GM21723 (cell line): ENCODE measurements around the gene PTPRK.

Source experiments
- ATAC-seq: cut with Tn5 transposase; IDR thresholded peaks from one replicate; pipeline ENCODE4 v1.9.1; 2021; ENCODE audit warnings: mild to moderate bottlenecking, moderate library complexity; ENCODE audit not compliant: unreplicated experiment

The PTPRK gene

DNA sequence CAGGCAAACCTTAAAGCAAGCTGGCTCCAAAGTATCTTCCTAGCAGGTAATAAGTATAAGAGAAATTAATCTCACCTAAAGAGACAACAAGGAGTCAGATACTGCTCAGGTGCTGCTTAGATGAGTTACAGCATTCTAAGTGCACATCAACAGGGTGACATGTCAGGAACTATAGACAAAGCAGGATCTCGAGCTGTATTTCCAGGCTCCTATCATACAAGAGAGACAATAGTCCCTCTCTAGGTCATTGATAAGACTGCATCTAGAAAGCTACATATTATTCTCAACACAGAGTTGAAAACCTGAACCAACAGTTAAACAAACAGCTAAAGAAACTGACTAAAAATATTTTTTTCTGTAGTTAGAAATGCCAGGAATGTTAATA is 3.9 kb downstream of the PTPRK start:
- ATAC-seq = no peak

DNA sequence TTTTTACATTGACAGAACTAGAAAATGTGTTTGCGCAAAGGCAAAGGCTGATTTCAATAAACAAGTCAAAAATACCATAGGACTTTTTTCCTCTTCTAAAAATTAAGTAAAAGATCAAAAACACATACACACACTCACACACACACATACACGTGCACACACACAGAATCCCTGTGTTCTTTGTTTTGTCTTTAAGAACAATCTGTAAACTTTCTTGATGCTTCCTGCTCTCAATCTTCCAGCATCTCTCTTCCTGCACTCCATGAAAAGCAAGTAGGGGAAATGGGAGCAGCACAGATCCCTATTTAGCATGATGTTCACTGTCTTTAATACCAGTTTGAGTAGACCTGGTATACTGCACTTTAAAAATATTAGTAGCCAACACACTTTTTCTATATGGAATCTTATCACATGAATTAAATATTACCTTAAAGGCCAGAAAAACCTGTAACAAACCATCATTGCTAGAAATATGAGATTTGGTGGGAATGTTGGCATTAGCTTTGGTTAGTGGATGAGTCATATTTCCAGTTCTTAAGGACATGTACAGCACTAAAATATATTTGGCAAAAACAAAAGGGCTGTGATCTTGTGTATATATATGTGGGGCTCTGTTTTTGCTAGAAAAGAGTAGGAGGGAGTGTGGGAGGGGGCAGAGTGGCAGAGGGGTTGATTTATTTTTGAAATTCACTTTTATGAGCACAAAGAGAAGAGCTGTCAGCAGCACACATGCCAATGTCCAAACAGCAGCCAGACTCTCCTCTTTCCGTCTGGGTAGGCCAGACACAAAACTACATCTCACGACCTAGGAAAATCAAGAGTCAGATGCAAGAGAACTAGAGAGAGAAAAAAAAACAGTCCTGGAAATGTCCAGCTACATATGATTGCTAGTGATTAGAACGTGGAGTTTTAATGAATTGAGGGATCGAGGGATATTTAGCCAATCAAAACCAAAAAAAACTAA is 4.6 kb downstream of the PTPRK start:
- ATAC-seq = no peak

GRCh38 chr6:128513878-128514277 is 6.5 kb downstream of the PTPRK start:
- no peak for ATAC-seq

GRCh38 chr6:128512296-128512695 is 8.1 kb downstream of the PTPRK start:
- no peak for ATAC-seq

- ATAC-seq = no peak
These were observed 8.9 kb downstream of the PTPRK start for GRCh38 chr6:128511506-128511905.

DNA sequence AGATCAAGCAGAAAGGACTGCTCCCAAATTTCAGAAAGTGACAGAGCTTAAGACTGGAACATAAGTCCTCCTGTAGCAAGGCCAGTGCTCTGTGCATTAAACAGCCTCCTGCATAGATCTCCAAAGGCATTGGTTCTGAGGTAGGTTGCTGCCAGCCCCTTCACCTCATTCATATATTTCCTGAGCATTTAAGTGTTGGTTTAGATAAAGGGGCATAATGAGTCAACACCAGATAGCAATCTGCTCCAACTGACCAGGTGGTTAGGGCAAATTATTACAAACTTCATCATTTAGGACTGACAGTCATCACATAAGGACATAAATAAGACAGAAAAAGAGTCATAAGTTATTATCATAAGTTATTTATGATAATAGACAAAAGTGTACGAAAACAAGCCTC is 10.7 kb downstream of the PTPRK start:
- ATAC-seq = no peak

DNA sequence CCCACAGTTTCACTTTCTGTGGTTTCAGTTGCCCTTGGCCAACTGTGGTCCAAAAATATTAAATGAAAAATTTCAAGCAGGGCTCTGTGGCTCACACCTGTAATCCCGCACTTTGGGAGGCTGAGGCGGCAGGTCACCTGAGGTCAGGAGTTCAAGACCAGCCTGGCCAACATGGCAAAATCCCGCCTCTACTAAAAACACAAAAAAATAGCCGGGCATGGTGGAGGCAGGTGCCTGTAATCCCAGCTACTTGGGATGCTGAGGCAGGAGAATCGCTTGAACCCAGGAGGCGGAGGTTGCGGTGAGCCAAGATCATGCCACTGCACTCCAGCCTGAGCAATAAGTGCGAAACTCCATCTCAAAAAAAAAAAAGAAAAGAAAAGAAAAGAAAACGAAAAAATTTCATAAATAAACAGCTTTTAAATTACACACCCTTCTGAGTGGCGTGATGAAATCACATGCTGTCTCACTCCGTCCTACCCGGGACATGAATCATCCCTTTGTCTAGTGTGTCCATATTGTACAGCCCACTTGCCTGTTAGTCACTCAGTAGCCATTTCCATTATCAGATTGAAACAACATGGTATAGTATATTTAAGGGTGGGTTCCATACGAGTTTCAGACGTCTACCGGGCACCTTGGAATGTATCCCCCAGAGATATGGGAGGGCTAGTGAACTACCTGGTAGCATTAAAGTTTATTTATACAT is 11.7 kb downstream of the PTPRK start:
- ATAC-seq = no peak

DNA sequence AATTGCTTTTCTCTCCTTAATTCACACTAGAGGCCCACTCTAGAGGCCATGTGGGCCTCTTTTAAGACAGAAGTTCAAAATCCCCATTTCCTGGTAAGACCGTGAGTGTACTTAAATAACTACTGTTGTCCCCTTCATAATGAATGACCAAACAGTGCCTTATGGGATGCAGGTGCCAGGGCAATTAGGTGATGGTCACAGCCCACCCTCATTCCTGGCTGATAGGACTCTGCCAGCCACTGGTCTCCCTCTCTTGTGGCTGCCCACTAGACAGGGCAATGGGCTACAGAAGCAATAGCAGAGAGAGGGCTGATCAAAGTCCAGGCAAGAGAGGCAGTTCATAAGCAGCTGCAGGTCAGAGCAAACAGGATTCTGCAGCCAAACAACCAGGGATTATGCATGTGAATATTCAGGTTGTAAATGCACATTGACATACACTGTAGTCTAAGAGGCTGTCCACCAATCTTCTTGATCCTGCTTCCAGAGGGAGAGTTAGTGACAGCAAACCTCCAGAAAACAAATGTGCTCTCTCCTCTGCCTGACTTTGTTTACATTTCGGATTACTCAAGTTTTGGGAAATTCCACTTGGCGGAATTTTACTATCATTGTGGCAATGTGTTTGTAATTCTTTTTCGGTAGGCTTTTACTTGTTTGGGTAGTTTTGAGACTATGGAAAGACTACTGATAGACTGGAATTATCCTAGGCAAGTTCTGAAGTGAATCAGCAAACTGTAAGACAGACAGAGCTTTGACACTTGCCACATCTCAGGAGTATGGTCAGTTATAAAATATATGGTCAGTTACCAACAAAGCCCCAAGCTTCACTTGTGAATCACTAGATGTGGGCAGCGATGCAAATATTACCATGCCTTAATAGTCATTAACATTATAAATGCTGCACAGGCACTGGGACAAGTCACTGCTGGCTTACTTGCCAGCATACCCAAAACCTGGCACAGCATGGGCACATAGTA is 12.8 kb downstream of the PTPRK start:
- ATAC-seq = no peak

DNA sequence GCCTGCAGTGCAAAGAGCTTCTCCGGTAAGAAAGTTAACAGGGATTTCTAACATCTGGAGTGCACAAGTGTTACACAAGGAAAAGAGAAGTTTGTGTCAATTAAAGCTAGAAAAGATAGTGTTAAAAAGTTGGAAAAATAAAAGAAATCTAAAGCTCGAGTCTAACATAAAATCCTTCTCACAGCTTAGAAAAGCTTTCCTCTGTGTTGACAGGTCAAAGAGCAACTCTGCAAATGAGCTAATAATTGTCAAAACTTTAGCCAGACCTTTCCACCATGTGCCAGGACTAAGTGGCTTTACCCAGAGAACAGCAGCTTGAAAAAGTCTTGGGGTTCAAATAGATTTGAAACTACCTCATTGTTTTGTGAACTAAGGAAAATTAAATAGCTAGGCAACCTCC is 14.8 kb downstream of the PTPRK start:
- ATAC-seq = no peak

DNA sequence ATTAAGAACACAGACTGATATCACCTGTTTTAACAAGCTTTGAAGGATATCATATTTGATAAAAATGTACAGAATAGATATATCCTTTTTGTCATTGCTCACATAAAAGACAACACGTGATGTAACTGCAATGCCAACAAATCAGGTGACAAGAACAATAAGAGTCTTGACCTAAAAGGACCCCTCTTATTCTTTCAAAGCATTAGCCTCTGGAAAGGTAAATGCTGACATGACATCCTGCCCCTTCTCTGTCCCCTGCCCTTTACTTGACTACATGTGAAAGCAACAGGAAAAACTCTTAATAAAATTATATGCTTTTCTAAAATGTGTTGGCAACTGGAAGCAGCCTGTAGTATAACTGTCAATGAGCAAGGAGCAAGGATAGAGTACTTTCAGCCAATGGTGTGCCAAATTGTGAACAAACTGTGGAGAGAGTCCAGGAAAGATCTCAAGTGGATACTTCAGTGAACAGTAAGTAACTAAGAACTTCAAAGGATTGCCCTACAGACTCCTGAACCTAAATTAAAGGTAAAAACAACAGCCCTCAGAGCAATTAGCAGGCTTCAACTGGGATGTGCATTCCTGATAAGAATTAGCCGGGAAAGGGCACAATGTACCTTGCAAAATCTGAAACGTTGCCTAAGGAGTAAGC is 16.3 kb downstream of the PTPRK start:
- no peak for ATAC-seq

GRCh38 chr6:128500749-128501600 is 19.4 kb downstream of the PTPRK start:
- ATAC-seq = no peak

GRCh38 chr6:128500014-128500413 is 20.4 kb downstream of the PTPRK start:
- no peak for ATAC-seq

DNA sequence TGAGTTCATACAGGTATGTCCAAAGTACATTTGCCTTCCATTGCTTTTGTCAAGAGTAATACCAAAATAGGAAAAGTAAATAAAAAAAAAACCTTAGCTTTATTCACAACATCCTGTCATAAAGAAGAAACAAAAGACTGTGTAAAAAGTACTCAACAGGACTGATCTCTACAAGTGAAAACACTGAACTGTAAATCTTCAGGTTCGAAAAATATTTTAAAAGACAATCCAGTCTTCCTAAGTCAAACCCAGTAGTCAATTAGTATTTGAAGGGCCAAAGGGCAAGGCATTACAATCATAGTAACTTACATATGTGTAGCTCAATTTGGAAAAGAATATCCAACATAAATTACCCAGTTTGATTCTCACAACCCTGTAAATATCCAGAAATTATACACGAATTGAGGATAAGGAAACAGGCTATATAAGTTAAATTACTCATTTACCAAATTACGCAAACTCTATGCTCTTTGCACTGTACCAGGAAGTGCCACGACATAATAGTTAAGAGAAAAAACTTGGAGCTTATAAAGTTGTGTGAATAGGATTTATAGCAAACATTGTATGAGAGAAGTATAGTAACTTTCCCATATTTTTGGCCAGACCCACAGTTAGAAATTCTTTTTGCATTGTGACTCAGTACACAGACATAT is 21.2 kb downstream of the PTPRK start:
- ATAC-seq = no peak

- no peak for ATAC-seq
These were observed 22.2 kb downstream of the PTPRK start for GRCh38 chr6:128498234-128498633.

DNA sequence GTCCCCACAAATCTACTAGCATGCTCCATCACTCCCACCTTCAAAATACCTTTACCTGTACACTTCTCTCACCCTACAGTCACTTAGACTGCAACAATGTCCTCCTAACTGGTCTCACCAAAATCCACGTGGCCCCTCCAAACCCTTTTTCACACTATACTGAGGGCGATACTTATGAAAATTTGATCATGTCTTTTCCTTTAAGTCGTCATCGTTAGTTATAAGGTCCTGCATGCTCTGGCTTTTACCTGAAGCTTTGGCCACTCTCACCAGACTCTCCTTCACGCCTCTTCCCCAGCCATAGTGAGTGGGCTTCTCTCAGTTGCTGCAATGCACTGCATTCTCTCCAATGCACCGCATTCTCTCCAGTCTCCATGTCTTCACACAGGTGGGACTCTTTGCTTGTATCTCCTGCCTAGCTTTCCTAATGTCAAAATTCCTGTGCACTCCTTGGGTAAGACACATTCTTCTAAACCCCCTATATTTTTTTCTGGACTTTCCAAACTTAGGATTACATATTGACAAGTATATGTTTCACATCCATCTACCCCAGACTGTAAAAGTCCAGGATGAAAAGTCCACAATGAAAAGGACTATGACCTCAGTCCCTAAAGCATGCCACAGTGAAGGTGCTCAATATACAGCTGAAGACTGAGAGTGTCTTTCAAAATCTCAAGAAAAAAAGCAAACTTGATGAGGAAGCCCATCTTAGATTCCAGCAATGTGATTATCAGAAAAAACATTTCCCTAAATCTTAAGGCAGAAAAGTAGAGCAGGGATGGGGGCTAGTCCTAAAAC is 24.7 kb downstream of the PTPRK start:
- ATAC-seq = no peak

GRCh38 chr6:128494440-128494839 is 26.0 kb downstream of the PTPRK start:
- ATAC-seq = no peak

DNA sequence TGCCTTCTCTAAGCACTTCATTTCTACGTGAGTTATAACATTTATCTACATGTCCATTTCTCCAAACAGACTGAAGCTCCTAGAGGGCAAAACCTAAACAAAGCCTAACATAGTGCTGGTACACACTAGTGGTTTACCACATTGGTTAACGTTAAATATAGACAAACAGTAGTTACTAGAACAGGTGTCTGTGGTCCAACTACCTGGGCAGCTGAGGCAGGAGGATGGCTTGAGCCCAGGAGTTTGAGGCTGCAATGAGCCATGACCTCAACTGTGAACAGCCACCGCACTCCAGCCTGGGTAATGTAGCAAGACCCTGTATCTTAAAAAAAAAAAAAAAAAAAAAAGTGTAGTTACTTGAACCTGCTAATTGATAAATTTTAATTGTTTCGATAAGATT is 26.5 kb downstream of the PTPRK start:
- peak; percentile 67 for ATAC-seq

DNA sequence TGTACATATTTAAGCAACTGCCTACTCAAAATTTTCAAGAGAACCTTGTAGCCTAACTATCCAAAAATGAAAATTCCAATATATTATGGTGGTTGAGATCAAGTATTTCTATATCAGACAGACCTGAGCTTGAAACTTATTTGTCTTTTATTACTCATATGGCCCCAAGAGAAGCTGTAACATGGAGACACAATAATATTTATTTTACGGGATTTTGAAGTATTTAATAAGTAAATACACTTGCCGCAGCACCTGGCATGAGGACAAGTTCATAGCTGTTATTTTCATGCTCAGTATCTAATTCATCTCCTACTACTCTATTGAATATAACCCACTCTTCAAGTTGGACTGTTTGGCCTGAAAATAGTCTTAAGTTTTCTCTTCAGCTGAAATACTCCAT is 28.0 kb downstream of the PTPRK start:
- no peak for ATAC-seq
